CD14-positive monocyte (primary cell): Measurements from ENCODE around the gene PHLPP1. TPM values are rescaled to one million over a fixed set of nuclear protein-coding genes. Genes with fewer than 3 reads are reported as not detected.

Source experiments
- DNase-seq, 3 donors: peaks; one replicate each; pipeline ENCODE4 v3.0.0-alpha.2; 2011 to 2022
- H2AFZ ChIP-seq: 2 replicates; pipeline ENCODE4 v1.6.0; 2012; ENCODE audit warnings: mild to moderate bottlenecking, low read depth, low read length, inconsistent platforms; ENCODE audit not compliant: insufficient read depth, poor library complexity, severe bottlenecking
- H3K27ac ChIP-seq, 2 donors: 1 replicate in 1 of 2; 2 replicates in 1 of 2; pipeline ENCODE4 v1.5.1; 2012 to 2013; ENCODE audit warnings: low read length in 2 of 2, control low read depth in 1 of 2, inconsistent platforms in 1 of 2, low read depth in 1 of 2, mild to moderate bottlenecking in 1 of 2
- H3K27me3 ChIP-seq, 2 donors: one replicate each; pipeline versions ENCODE4 v1.6.0 to v1.6.1; 2011 to 2013; ENCODE audit warnings: low read length in 2 of 2; ENCODE audit not compliant: control insufficient read depth in 2 of 2, insufficient read depth in 2 of 2
- H3K36me3 ChIP-seq, 2 donors: replicated peaks in 1 of 2; 1 replicate in 1 of 2; 2 replicates in 1 of 2; pipeline versions ENCODE4 v1.5.1 to v1.6.1; 2012 to 2013; ENCODE audit warnings: low read length in 2 of 2, control low read depth in 1 of 2, inconsistent platforms in 1 of 2, mild to moderate bottlenecking in 1 of 2; ENCODE audit not compliant: insufficient read depth in 2 of 2, control insufficient read depth in 1 of 2
- H3K4me1 ChIP-seq, 2 donors: 1 replicate in 1 of 2; 2 replicates in 1 of 2; pipeline versions ENCODE4 v1.5.1 to v1.6.1; 2012 to 2013; ENCODE audit warnings: low read length in 2 of 2, control low read depth in 1 of 2, inconsistent platforms in 1 of 2, mild to moderate bottlenecking in 1 of 2, moderate library complexity in 1 of 2; ENCODE audit not compliant: insufficient read depth in 2 of 2, control insufficient read depth in 1 of 2
- H3K4me2 ChIP-seq: replicated peaks from 2 replicates; pipeline ENCODE3; 2012; ENCODE audit warnings: low read length, moderate library complexity, mild to moderate bottlenecking; ENCODE audit not compliant: poor library complexity, severe bottlenecking; ENCODE audit errors: extremely low read depth
- H3K4me3 ChIP-seq, 3 experiments: fragments of 200-600 bp in 1 of 3; sonication (generic) in 1 of 3; replicated peaks in 1 of 3; 1 replicate in 2 of 3; 2 replicates in 1 of 3; pipeline ENCODE4 v1.5.1; 2011 to 2013; ENCODE audit warnings: low read length in 3 of 3, mild to moderate bottlenecking in 3 of 3, control low read depth in 2 of 3, low read depth in 2 of 3, inconsistent platforms in 1 of 3, moderate library complexity in 1 of 3
- H3K79me2 ChIP-seq: 2 replicates; pipeline ENCODE4 v1.6.0; 2012; ENCODE audit warnings: mild to moderate bottlenecking, control low read depth, inconsistent platforms, low read length, moderate library complexity; ENCODE audit not compliant: insufficient read depth
- H3K9ac ChIP-seq: 2 replicates; pipeline ENCODE4 v1.6.0; 2017; ENCODE audit warnings: low read length, mild to moderate bottlenecking; ENCODE audit not compliant: insufficient read depth, poor library complexity, severe bottlenecking
- H3K9me3 ChIP-seq, 2 donors: replicated peaks in 1 of 2; 1 replicate in 1 of 2; 2 replicates in 1 of 2; pipeline versions ENCODE4 v1.5.1 to v1.6.1; 2012 to 2013; ENCODE audit warnings: low read length in 2 of 2, control low read depth in 1 of 2; ENCODE audit not compliant: control insufficient read depth in 1 of 2, insufficient read depth in 1 of 2
- H4K20me1 ChIP-seq: 2 replicates; pipeline ENCODE4 v1.6.0; 2012; ENCODE audit warnings: mild to moderate bottlenecking, low read length, control low read depth, moderate library complexity; ENCODE audit not compliant: insufficient read depth
- H3K27ac Mint-ChIP-seq, 7 donors: one replicate each; pipeline ENCODE4 v1.8.0; 2020; ENCODE audit warnings: mild to moderate bottlenecking in 7 of 7, mixed read lengths in 7 of 7, moderate library complexity in 6 of 7, inconsistent platforms in 2 of 7
- H3K27me3 Mint-ChIP-seq, 3 donors: one replicate each; pipeline ENCODE4 v1.8.0; 2021 to 2022; ENCODE audit warnings: low read depth in 3 of 3, mild to moderate bottlenecking in 3 of 3, mixed read lengths in 3 of 3, moderate library complexity in 3 of 3, inconsistent platforms in 1 of 3
- H3K36me3 Mint-ChIP-seq, 2 donors: one replicate each; pipeline ENCODE4 v1.8.0; 2020; ENCODE audit warnings: mixed read lengths in 2 of 2, inconsistent platforms in 1 of 2, mild to moderate bottlenecking in 1 of 2
- H3K4me1 Mint-ChIP-seq: one replicate; pipeline ENCODE4 v1.8.0; 2020; ENCODE audit warnings: mild to moderate bottlenecking, mixed read lengths
- H3K4me3 Mint-ChIP-seq, 2 donors: one replicate each; pipeline ENCODE4 v1.8.0; 2020; ENCODE audit warnings: mild to moderate bottlenecking in 2 of 2, mixed read lengths in 2 of 2, moderate library complexity in 1 of 2
- H3K9me3 Mint-ChIP-seq, 7 donors: one replicate each; pipeline ENCODE4 v1.8.0; 2020 to 2022; ENCODE audit warnings: mixed read lengths in 7 of 7, mild to moderate bottlenecking in 6 of 7, moderate library complexity in 6 of 7, inconsistent platforms in 2 of 7
- WGBS: methylation state at CpG from one replicate; pipeline ENCODE4 v1.1.5; 2013; ENCODE audit warnings: missing lambda C conversion rate; ENCODE audit not compliant: insufficient coverage; 5-methylcytosine and 5-hydroxymethylcytosine counted together
- intact Hi-C, 2 donors: fragments of 100-400 bp; cut with micrococcal nuclease; formaldehyde crosslinking; loops; one replicate each; pipeline versions ENCODE4 v1.15.0 to v1.15.1; 2023
- polyA plus RNA-seq, 3 donors: library from polyadenylated mRNA; depleted of rRNA in 1 of 3; unstranded in 2 of 3; stranded (reverse) in 1 of 3; fragments of 300-500 nt in 2 of 3; fragments of >200 nt in 1 of 3; fragmentation: Illumina TruSeq in 2 of 3; gene quantifications; 1 replicate in 2 of 3; 2 replicates in 1 of 3; pipeline ENCODE4 v1.2.3, GENCODE V29; 2012 to 2021
- TF ChIP-seq, protein P1 (sequence below): fragments of 200-600 bp; IDR thresholded peaks from one replicate; pipeline ENCODE4 v1.8.0; 2022; ENCODE audit warnings: antibody characterized with exemption, mild to moderate bottlenecking

The PHLPP1 gene
- polyA plus RNA-seq, 3 donors = 0.04 to 2.0 (median 0.55) TPM

DNA sequence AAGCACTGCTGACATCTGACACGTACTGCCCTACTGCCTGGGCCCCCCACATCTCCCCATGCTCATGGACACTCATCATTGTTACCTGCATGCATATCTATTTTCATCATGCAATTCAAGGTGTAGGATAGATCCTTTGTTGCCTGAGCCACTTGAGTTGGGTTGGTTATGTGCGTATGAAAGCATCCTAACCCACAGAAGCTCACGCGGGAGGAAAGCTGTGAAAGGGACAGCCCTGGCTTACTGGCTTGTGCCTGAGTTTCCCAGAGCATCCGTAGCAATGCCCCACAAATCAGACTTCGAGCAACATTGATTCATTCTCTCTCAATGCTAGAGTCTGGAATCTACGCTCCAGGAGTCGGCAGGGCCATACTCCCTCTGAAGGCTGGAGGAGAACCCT lies 285.5 kb downstream of the PHLPP1 start:
- no peaks in the 10 kb centered on the region for H3K27me3 ChIP-seq
- H3K9ac ChIP-seq = no peak overlapping the region
- H3K4me3 ChIP-seq = no peak overlapping the region
- intact Hi-C loops = no loop called here
- no peak overlapping the region for H2AFZ ChIP-seq
- Mint-ChIP-seq H3K9me3 (peaks cover 0 to 3% (median 0%) of the 10 kb centered on the region in 7 donors), H3K27me3 (peaks cover 0 to 2% (median 0%) of the 10 kb centered on the region in 3 donors), H3K27ac (no peak overlapping the region), H3K4me3 (no peak overlapping the region), H3K36me3 (no peaks in the 10 kb centered on the region), H3K4me1 (no peaks in the 10 kb centered on the region)
- no peak overlapping the region for H3K4me2 ChIP-seq
- 95% methylated on average over 7 of the region's 8 CpGs for WGBS
- H3K79me2 ChIP-seq = no peaks in the 10 kb centered on the region
- no peaks in the 10 kb centered on the region for H4K20me1 ChIP-seq
- H3K9me3 ChIP-seq = no peaks in the 10 kb centered on the region
- H3K4me1 ChIP-seq = no peaks in the 10 kb centered on the region
- no peak for DNase-seq
- TF ChIP-seq, protein P1, sequence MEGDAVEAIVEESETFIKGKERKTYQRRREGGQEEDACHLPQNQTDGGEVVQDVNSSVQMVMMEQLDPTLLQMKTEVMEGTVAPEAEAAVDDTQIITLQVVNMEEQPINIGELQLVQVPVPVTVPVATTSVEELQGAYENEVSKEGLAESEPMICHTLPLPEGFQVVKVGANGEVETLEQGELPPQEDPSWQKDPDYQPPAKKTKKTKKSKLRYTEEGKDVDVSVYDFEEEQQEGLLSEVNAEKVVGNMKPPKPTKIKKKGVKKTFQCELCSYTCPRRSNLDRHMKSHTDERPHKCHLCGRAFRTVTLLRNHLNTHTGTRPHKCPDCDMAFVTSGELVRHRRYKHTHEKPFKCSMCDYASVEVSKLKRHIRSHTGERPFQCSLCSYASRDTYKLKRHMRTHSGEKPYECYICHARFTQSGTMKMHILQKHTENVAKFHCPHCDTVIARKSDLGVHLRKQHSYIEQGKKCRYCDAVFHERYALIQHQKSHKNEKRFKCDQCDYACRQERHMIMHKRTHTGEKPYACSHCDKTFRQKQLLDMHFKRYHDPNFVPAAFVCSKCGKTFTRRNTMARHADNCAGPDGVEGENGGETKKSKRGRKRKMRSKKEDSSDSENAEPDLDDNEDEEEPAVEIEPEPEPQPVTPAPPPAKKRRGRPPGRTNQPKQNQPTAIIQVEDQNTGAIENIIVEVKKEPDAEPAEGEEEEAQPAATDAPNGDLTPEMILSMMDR = no peak
- no peak overlapping the region for H3K27ac ChIP-seq
- no peaks in the 10 kb centered on the region for H3K36me3 ChIP-seq

- Histone ChIP-seq H3K4me2 (no peak overlapping the region), H3K27me3 (no peaks in the 10 kb centered on the region), H3K36me3 (no peaks in the 10 kb centered on the region), H4K20me1 (no peaks in the 10 kb centered on the region), H3K9me3 (no peaks in the 10 kb centered on the region), H3K27ac (no peak overlapping the region), H3K4me1 (no peaks in the 10 kb centered on the region), H2AFZ (no peak overlapping the region), H3K4me3 (no peak overlapping the region), H3K9ac (no peak overlapping the region), H3K79me2 (no peaks in the 10 kb centered on the region)
- TF ChIP-seq, protein P1 = no peak
- H3K4me3 Mint-ChIP-seq = no peak overlapping the region
- H3K27ac Mint-ChIP-seq = no peak overlapping the region
- H3K27me3 Mint-ChIP-seq = peaks cover 0 to 2% (median 0%) of the 10 kb centered on the region in 3 donors
- 92% methylated on average over 4 of the region's 5 CpGs for WGBS
- H3K36me3 Mint-ChIP-seq = no peaks in the 10 kb centered on the region
- intact Hi-C loops = no loop called here
- DNase-seq = no peak
- H3K9me3 Mint-ChIP-seq = peaks cover 0 to 3% (median 0%) of the 10 kb centered on the region in 7 donors
- no peaks in the 10 kb centered on the region for H3K4me1 Mint-ChIP-seq
These were observed 286.5 kb downstream of the PHLPP1 start for GRCh38 chr18:63001861-63002260.
